Smooth muscle cell (in vitro differentiated cells): ENCODE data around the gene IMMP2L. TPM values are rescaled to one million over a fixed set of nuclear protein-coding genes. Genes with fewer than 3 reads are reported as not detected.

Source experiments
- DNase-seq: peaks from one replicate; lab custom pipeline; 2025; ENCODE audit not compliant: unreplicated experiment; lab: John Stamatoyannopoulos, UW
- H2AFZ ChIP-seq: fragments of 200-600 bp; sonication (generic); 2 replicates; pipeline ENCODE4 v1.6.0; 2016; ENCODE audit warnings: antibody characterized with exemption, low read depth, mild to moderate bottlenecking
- H3F3A ChIP-seq: fragments of 200-600 bp; sonication (generic); 2 replicates; pipeline ENCODE4 v1.6.0; 2017; ENCODE audit warnings: antibody characterized with exemption, low read depth
- H3K27ac ChIP-seq: fragments of 200-600 bp; sonication (generic); 2 replicates; pipeline ENCODE4 v1.5.1; 2016; ENCODE audit warnings: low read depth, mild to moderate bottlenecking
- H3K27me3 ChIP-seq: fragments of 200-600 bp; sonication (generic); 2 replicates; pipeline ENCODE4 v1.6.1; 2016; ENCODE audit warnings: low read depth, mild to moderate bottlenecking
- H3K36me3 ChIP-seq: fragments of 200-600 bp; sonication (generic); 2 replicates; pipeline ENCODE4 v1.5.1; 2016; ENCODE audit warnings: low read depth
- H3K4me1 ChIP-seq: fragments of 200-600 bp; sonication (generic); 2 replicates; pipeline ENCODE4 v1.5.1; 2016; ENCODE audit warnings: low read depth
- H3K4me2 ChIP-seq: fragments of 200-600 bp; sonication (generic); 2 replicates; pipeline ENCODE4 v1.6.0; 2016; ENCODE audit warnings: mild to moderate bottlenecking
- H3K4me3 ChIP-seq: fragments of 200-600 bp; sonication (generic); 2 replicates; pipeline ENCODE4 v1.5.1; 2016; ENCODE audit warnings: mild to moderate bottlenecking
- H3K79me2 ChIP-seq: fragments of 200-600 bp; sonication (generic); 2 replicates; pipeline ENCODE4 v1.6.0; 2016; ENCODE audit warnings: low read depth, mild to moderate bottlenecking
- H3K9ac ChIP-seq: fragments of 200-600 bp; sonication (generic); 2 replicates; pipeline ENCODE4 v1.6.0; 2016; ENCODE audit warnings: low read depth
- H3K9me3 ChIP-seq: fragments of 200-600 bp; sonication (generic); replicated peaks from 2 replicates; pipeline ENCODE4 v1.5.1; 2016; ENCODE audit warnings: low read depth
- H4K20me1 ChIP-seq: fragments of 200-600 bp; sonication (generic); 2 replicates; pipeline ENCODE4 v1.6.0; 2016; ENCODE audit warnings: low read depth
- WGBS: methylation state at CpG from one replicate; pipeline ENCODE4 v1.1.7; 2016; ENCODE audit warnings: low lambda C conversion rate; 5-methylcytosine and 5-hydroxymethylcytosine counted together
- polyA plus RNA-seq: library from polyadenylated mRNA; unstranded; fragments of >200 nt; fragmentation: Nextera tagmentation; extraction: Ambion mirVana; gene quantifications from 2 replicates; pipeline ENCODE4 v1.2.1, GENCODE V29; 2016
- total RNA-seq: library from RNA; depleted of rRNA; stranded (reverse); fragments of >200 nt; gene quantifications from 2 replicates; pipeline ENCODE4 v1.2.3, GENCODE V29; 2014
- TF ChIP-seq, protein P1 (sequence below): fragments of 200-600 bp; sonication (generic); IDR thresholded peaks from 2 replicates; pipeline ENCODE4 v1.5.1; 2017; ENCODE audit warnings: borderline replicate concordance, mild to moderate bottlenecking, antibody characterized with exemption; ENCODE audit not compliant: insufficient read depth, poor library complexity, severe bottlenecking

IMMP2L gene
- total and polyA plus RNA-seq, 2 experiments from 2014 or later, result 10.9 to 11.1 TPM

DNA sequence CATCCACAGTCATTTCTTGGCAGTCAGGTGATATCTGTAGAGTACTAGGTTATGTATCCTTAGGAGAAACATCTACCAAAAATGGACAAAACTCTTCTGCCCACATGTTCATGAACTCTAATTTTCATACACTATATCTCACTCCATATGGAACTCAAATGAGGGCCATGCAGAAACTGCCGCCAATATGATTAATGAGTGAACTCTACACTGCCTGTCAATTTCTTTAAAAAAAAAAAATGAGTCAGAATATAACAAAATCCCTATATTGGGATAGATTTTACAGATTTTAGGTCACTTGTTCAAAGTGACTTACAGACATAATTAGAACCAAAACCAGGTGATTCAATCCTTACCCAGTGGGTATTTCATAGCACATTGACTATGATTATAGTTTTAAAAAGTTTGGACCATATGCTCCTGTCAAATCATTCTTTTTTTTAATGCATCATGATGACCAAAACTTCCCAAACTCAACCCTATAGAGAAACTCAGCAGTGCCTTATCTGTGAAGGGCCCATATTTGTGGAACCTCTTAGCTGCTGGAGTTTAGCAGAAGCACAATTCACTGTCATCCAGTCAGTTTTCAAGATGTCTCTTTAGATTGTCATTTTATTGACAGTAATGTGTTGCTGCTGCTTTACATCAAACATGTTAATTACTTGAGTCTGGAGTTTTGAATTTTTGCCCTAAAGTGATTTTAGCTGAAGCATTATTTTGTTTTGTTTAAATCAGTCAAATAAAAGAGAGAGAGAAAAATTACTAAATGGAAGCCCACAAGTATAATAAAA, 460.2 kb downstream of the IMMP2L start:
- Histone ChIP-seq H3K27ac (no peak overlapping the region), H3K9ac (no peak overlapping the region), H2AFZ (no peak overlapping the region), H3K4me3 (no peak overlapping the region), H3K36me3 (no peaks in the 10 kb centered on the region), H4K20me1 (no peaks in the 10 kb centered on the region), H3F3A (no peaks in the 10 kb centered on the region), H3K27me3 (no peaks in the 10 kb centered on the region), H3K9me3 (no peaks in the 10 kb centered on the region), H3K4me1 (peaks cover 18% of the 10 kb centered on the region), H3K4me2 (no peak overlapping the region), H3K79me2 (no peaks in the 10 kb centered on the region)
- 100% methylated on average over 1 of the region's 1 CpG for WGBS
- TF ChIP-seq, protein P1, sequence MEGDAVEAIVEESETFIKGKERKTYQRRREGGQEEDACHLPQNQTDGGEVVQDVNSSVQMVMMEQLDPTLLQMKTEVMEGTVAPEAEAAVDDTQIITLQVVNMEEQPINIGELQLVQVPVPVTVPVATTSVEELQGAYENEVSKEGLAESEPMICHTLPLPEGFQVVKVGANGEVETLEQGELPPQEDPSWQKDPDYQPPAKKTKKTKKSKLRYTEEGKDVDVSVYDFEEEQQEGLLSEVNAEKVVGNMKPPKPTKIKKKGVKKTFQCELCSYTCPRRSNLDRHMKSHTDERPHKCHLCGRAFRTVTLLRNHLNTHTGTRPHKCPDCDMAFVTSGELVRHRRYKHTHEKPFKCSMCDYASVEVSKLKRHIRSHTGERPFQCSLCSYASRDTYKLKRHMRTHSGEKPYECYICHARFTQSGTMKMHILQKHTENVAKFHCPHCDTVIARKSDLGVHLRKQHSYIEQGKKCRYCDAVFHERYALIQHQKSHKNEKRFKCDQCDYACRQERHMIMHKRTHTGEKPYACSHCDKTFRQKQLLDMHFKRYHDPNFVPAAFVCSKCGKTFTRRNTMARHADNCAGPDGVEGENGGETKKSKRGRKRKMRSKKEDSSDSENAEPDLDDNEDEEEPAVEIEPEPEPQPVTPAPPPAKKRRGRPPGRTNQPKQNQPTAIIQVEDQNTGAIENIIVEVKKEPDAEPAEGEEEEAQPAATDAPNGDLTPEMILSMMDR, result no peak
- DNase-seq, result no peak

DNA sequence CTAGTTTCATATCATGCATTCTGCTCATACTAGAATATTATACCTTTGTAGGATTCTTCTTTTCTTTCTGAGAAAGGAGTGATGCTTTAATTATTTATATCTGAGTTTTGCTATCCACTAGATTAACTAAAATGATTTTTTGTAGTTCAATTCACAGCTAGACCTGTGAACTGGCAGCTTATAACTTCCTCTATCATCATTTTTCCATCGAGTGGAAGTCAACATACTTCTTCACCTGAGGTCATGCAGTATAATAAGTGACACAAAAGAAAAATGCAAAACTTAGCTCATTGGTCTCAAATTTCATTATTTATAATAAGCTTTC, 463.4 kb downstream of the IMMP2L start:
- H3F3A ChIP-seq, result no peaks in the 10 kb centered on the region

DNA sequence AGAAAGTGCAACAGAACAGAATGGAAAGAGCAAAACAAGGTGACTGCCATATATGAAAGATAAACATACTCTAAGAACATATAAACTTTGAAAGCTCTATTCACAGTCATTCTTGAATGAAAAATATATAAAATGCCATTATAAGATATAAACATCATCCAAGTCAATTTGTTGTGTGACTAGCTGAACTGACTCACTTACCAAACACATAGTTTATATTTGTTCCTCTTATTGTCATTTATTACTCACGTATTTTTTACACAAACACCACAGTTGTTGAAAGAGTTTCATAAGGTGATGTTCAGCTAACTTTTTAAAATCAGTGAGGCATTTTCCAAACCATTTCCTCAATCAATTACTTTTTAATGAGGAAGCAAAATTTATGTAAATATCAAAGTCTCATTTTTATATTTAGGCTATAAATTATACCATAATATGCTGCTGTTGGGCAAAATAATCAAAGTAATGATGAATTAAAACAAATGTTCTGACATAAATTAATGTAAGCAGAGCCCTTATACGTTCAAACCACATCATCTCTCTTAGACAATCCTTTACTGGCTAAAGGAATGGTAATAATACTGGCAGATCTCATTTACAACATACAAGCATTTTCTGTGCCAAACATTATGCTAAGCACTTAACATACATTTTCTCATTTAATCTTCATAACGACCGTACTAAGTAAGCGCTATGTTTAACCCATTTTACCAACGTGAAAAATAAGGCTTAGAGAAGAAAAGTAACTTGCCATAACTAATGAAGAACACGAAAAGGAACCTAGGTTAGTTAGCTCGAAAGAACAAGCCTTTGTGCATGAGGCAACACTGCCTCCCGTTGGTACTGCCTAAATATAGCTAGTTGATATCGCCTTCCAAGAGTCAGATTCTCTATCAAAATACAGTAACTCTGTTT, 464.0 kb downstream of the IMMP2L start:
- H3K9ac ChIP-seq, result no peak overlapping the region
- DNase-seq, result no peak
- H3K4me1 ChIP-seq, result peaks cover 50% of the 10 kb centered on the region
- H3K27ac ChIP-seq, result no peak overlapping the region
- H3K9me3 ChIP-seq, result no peaks in the 10 kb centered on the region
- H3K79me2 ChIP-seq, result no peaks in the 10 kb centered on the region
- no peaks in the 10 kb centered on the region for H3F3A ChIP-seq
- no peaks in the 10 kb centered on the region for H3K27me3 ChIP-seq
- peak overlapping the region; percentile 4 for H2AFZ ChIP-seq
- H3K4me2 ChIP-seq, result peak overlapping the region; percentile 81
- TF ChIP-seq, protein P1, result peak; percentile 70
- WGBS, result 22% methylated on average over 10 of the region's 10 CpGs
- no peaks in the 10 kb centered on the region for H3K36me3 ChIP-seq
- peak overlapping the region; percentile 36 for H3K4me3 ChIP-seq
- H4K20me1 ChIP-seq, result no peaks in the 10 kb centered on the region

More for the DNA sequence above, 463.4 kb downstream of the IMMP2L start:
- no peak overlapping the region for H3K4me3 ChIP-seq
- H3K27ac ChIP-seq, result no peak overlapping the region
- no peak for DNase-seq
- H3K4me2 ChIP-seq, result peak overlapping the region; percentile 81
- TF ChIP-seq, protein P1, result no peak
- H3K4me1 ChIP-seq, result peaks cover 45% of the 10 kb centered on the region
- H4K20me1 ChIP-seq, result no peaks in the 10 kb centered on the region
- no peaks in the 10 kb centered on the region for H3K27me3 ChIP-seq
- H3K9ac ChIP-seq, result no peak overlapping the region
- 36% methylated on average over 1 of the region's 1 CpG for WGBS
- no peaks in the 10 kb centered on the region for H3K36me3 ChIP-seq
- H2AFZ ChIP-seq, result peak overlapping the region; percentile 4
- no peaks in the 10 kb centered on the region for H3K9me3 ChIP-seq
- no peaks in the 10 kb centered on the region for H3K79me2 ChIP-seq
